Measurements from ENCODE around the gene AP2A1. TPM values are rescaled to one million over a fixed set of nuclear protein-coding genes. Genes with fewer than 3 reads are reported as not detected.

Gene AP2A1
- total RNA-seq, 1 donor from 2014 or later: 146 TPM

GRCh38 chr19:49730166-49730565 is 36.6 kb upstream of the AP2A1 start:
- no peak overlapping the region for H3K27ac Mint-ChIP-seq (ENCODE audit: unreplicated experiment)
- no peak for DNase-seq (ENCODE audit: low spot score)
- H3K36me3 Mint-ChIP-seq (ENCODE audit: low read depth): no peaks in the 10 kb centered on the region
- H3K4me1 Mint-ChIP-seq (ENCODE audit: low read depth): no peaks in the 10 kb centered on the region
- no peaks in the 10 kb centered on the region for H3K9me3 Mint-ChIP-seq (ENCODE audit: low read depth)
- H3K27me3 Mint-ChIP-seq (ENCODE audit: low read depth): no peaks in the 10 kb centered on the region
- no peak overlapping the region for H3K4me3 Mint-ChIP-seq (ENCODE audit: unreplicated experiment)
- no peak for TF ChIP-seq CTCF (IDR thresholded peaks at IDR 0.05)

GRCh38 chr19:49738268-49738667 is 28.5 kb upstream of the AP2A1 start:
- H3K27me3 Mint-ChIP-seq (ENCODE audit: low read depth): no peaks in the 10 kb centered on the region
- no peak for DNase-seq (ENCODE audit: low spot score)
- H3K9me3 Mint-ChIP-seq (ENCODE audit: low read depth): no peaks in the 10 kb centered on the region
- no peaks in the 10 kb centered on the region for H3K4me1 Mint-ChIP-seq (ENCODE audit: low read depth)
- TF ChIP-seq CTCF (IDR thresholded peaks at IDR 0.05): no peak
- H3K4me3 Mint-ChIP-seq (ENCODE audit: unreplicated experiment): no peak overlapping the region
- H3K27ac Mint-ChIP-seq (ENCODE audit: unreplicated experiment): no peak overlapping the region
- H3K36me3 Mint-ChIP-seq (ENCODE audit: low read depth): no peaks in the 10 kb centered on the region

- no peaks in the 10 kb centered on the region for H3K36me3 Mint-ChIP-seq (ENCODE audit: low read depth)
- H3K27ac Mint-ChIP-seq (ENCODE audit: unreplicated experiment): no peak overlapping the region
- H3K9me3 Mint-ChIP-seq (ENCODE audit: low read depth): no peaks in the 10 kb centered on the region
- no peak overlapping the region for H3K4me3 Mint-ChIP-seq (ENCODE audit: unreplicated experiment)
- no peak for TF ChIP-seq CTCF (IDR thresholded peaks at IDR 0.05)
- no peak for DNase-seq (ENCODE audit: low spot score)
- no peaks in the 10 kb centered on the region for H3K27me3 Mint-ChIP-seq (ENCODE audit: low read depth)
- H3K4me1 Mint-ChIP-seq (ENCODE audit: low read depth): no peaks in the 10 kb centered on the region
Observed at GRCh38 chr19:49739098-49739497, 27.7 kb upstream of the AP2A1 start.

- Mint-ChIP-seq H3K4me1 (ENCODE audit: low read depth) (no peaks in the 10 kb centered on the region), H3K27me3 (ENCODE audit: low read depth) (no peaks in the 10 kb centered on the region), H3K4me3 (ENCODE audit: unreplicated experiment) (no peak overlapping the region), H3K9me3 (ENCODE audit: low read depth) (no peaks in the 10 kb centered on the region), H3K27ac (ENCODE audit: unreplicated experiment) (no peak overlapping the region), H3K36me3 (ENCODE audit: low read depth) (no peaks in the 10 kb centered on the region)
- DNase-seq (ENCODE audit: low spot score): no peak
- no peak for TF ChIP-seq CTCF (IDR thresholded peaks at IDR 0.05)
Observed at GRCh38 chr19:49739933-49740332, 26.9 kb upstream of the AP2A1 start.

GRCh38 chr19:49741210-49741844 is 25.5 kb upstream of the AP2A1 start:
- H3K4me3 Mint-ChIP-seq (ENCODE audit: unreplicated experiment): no peak overlapping the region
- no peak for TF ChIP-seq CTCF (IDR thresholded peaks at IDR 0.05)
- H3K4me1 Mint-ChIP-seq (ENCODE audit: low read depth): no peaks in the 10 kb centered on the region
- no peaks in the 10 kb centered on the region for H3K9me3 Mint-ChIP-seq (ENCODE audit: low read depth)
- H3K27ac Mint-ChIP-seq (ENCODE audit: unreplicated experiment): no peak overlapping the region
- no peak for DNase-seq (ENCODE audit: low spot score)
- H3K27me3 Mint-ChIP-seq (ENCODE audit: low read depth): no peaks in the 10 kb centered on the region
- no peaks in the 10 kb centered on the region for H3K36me3 Mint-ChIP-seq (ENCODE audit: low read depth)

All from chondrocyte (in vitro differentiated cells).